TTC549 (cell line): ENCODE measurements around the gene LRRC8D.
"Not testable (repeated sequence)": the region's sequence is repeated elsewhere in the genome, so short reads cannot be mapped to it uniquely, and the experiment has no call there.

Source experiments
- FAIRE-seq: peaks from 2 replicates; lab custom pipeline; 2012; peaks lifted over from hg19 to GRCh38; lab: Jason Lieb, UNC

The LRRC8D gene

DNA sequence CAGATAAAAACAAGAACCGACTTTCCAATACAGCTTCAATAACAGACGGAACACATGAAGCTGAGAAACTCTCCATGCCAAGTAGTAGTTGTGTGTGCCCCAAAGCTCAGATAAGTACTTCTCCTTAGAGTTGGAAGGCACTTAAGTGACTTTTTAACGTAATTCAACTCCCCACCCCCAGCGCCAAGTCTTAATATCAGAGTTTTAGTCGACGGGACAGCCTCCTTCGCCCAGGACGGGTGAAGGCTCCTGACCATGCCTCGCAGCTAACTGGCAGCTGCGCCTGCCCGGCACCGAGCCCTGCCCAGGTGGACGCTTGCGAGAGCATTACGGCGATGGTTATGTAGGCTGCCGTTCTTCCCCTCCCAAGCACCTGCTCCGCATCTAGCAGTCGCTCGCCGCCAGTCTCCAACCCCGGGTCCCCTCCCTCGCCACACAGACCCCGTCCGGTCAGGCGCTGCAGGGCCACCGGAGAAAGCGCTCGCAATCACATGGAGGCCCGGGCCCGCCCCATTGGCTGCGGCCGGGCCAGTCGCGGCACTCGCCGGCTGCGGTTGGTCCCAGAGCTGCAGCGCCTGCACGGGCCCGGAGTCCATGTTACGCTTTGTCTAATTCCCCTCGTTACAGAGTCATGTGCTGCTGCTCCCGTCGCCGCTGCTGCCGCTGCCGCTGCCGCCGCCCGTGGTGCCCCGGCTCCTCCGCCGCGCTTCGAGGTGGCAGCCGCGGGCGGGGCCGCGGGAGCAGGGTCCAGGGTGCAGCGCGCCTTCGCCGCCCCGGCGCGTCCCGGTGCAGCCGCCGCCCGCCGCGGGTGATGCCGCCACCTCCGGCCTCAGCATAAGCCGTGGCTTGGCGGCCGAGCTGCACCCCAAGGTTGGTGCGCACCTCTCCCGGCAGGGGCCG, at the start of gene LRRC8D:
Gene LRRC8D (plus strand): TSS at position 611 of the 900 bp plus-strand sequence. CDS start 112,037 bp downstream, outside the sequence.
- FAIRE-seq: no peak

DNA sequence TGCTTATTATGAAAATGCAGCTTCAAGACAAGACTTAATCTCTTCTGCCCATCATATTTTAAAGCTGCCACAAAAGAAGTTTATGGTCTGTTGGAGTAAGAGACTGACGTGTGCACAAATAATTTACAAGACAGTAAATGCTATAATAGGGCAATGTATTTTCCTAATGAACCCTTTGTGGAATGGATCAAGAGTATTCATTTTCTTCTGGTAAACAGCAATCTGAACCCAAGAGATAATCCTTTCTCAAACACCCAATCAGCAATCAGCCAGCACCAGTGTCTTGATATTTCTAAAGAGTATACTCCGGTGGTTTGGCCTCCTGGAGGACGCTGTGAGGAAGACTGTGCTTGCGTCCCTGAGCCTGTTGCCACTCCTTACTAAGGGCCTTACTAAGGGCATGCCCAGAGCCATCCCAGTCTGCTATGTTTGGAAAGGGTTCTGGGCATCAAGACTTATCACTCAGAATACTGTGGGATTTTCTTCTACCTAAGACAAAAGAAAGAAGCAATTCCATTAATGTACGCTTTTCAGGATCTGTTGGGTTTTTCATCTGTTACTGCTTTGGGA, 48.8 kb upstream of the LRRC8D start:
- no peak for FAIRE-seq

DNA sequence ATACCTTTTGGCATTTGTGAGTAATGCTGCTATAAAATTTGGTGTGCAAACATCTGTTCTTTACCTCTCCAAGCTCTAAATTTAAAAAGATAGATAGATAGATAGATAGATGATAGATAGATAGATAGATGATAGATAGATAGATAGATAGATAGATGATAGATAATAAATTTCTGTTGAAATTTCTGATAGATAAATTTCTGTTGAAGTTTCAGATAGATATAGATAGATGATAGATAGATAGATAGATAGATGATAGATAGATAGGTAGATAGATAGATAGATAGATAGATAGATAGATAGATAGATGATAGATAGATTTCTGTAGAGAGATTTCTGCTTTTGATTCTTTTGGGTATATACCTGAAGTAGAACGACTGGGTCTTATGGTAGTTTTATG, 44.7 kb upstream of the LRRC8D start:
- FAIRE-seq: not testable (repeated sequence)

DNA sequence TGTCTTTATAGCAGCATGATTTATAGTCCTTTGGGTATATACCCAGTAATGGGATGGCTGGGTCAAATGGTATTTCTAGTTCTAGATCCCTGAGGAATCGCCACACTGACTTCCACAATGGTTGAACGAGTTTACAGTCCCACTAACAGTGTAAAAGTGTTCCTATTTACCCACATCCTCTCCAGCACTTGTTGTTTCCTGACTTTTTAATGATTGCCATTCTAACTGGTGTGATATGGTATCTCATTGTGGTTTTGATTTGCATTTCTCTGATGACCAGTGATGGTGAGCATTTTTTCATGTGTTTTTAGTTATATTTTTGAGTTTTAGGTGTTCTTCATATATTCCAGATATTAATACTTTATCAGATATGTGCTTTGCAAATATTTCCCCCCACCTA, 43.6 kb upstream of the LRRC8D start:
- not testable (repeated sequence) for FAIRE-seq

DNA sequence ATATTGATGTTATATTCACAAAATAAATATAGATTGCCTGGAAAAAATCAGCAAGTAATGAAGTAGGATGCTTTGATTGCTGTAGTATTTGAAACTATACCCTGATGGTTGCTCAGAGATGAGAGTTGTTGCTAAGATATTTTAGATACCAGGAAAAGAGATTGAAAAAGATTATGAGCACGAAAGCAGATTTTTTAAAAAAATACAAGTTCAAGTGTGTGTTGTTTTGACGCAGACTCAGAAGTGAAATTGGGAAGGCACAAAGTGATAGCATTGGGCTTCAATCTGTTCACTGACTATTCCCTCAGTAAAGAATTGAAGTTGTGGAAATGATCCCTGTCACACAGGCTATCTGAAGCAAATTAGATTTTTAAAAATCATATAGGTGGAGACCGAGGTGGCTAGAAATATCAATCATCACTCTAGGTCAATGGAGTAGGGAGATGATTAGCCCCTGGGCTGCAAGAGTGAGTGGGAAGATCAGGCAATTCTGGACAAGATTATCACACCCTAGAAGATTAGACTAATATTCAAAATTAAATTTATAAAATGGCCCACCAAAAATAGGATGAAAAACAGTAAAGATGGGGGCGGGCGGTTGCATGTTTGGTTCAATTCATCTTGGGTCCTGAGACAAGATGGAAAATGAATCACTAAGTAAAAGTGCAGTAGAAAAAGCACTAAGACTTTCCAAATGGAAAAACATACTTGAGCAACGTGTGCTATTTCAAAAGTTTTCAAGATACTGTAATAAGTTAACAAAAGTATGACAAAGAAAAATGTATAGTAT, 41.5 kb upstream of the LRRC8D start:
- no peak for FAIRE-seq

DNA sequence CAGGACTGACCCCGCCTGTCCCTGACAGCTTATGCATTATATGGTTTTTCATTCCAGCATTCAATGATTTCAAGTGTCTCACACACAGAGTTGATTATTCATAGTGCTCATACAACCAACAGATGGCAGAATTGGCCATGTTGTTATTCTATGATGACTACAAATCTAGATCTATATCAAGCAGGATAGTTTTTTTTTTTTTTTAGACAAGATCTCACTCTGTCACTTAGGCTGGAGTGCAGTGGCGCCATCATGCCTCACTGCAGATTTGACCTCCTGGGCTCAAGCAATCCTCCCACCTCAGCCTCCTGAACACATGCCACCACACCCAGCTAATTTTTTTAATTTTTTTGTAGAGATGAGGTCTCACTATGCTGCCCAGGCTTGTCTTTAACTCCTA, 40.1 kb upstream of the LRRC8D start:
- no peak for FAIRE-seq

DNA sequence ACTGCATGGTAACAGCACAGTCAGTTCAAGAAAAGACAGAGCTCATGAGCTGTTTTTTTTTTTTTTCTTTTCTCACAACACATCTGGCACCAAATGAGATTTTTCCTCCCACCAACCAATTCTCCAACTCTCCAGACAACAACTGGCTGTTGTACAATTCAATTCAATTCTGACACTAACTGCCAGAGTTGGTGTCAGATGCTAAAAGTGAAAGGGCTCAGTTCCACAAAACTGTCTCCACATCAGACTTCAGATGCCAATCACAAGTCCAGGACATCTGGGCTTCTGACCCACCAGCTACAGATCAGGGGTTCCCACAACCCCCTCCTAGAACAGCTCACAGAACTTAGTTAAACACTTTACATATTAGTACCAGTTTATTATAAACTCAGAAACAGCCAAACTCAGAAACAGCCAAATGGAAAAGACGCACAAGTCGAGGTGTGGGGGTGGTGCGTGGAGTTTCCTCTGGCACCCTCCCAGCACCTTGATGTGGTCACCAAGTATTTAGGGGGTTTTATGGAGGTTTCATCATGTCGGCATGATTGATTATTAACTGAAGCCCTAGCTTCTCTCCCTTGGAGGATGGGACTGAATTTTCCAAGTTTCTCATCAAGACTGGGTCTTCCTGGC, 39.2 kb upstream of the LRRC8D start:
- FAIRE-seq: no peak

DNA sequence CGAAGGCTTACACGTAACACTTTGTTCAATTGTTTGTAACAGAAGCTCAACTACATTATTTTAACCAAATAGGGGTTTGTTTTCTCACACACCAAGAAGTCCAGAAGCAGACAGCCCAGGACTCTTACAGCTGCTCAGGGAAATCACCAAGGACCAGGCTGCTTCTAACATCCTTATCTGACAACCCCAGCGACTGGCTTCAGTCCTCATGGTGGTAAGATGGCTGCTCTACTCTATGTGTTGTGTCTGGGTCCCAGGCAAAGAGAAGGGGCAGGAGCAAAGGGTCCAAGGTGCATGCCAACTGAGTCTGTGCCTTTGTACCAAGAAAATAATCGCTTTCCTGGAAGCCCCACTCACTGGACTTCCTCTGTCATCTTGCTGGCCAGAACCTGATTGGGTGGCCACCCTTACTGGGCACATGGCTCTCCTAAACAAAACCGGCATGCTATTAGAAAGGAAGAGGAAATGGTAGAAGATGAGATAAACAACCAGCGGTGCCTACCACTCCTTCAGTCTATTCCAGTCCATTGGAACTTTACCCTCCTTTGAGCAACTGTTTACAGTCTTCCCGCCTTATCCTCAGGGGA, 34.1 kb upstream of the LRRC8D start:
- FAIRE-seq: no peak

DNA sequence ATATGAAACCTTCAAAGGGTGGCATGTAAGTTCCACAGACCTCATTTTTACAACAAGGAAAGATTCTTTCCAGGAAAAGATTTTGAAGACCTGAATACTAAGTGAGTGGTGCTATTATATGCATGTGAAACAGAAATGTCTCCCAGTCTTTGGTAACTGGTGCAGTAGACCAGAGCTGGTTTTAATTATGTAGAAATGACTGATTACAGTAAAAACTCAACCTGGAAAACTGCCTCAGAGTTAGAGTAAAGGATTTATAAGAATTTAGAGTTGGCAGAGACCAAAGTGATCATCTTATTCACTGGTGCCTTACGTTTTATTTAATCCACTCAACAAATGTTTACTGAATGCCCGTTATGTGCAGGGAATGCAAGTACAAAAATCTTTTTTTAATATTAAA, 30.2 kb upstream of the LRRC8D start:
- FAIRE-seq: no peak

DNA sequence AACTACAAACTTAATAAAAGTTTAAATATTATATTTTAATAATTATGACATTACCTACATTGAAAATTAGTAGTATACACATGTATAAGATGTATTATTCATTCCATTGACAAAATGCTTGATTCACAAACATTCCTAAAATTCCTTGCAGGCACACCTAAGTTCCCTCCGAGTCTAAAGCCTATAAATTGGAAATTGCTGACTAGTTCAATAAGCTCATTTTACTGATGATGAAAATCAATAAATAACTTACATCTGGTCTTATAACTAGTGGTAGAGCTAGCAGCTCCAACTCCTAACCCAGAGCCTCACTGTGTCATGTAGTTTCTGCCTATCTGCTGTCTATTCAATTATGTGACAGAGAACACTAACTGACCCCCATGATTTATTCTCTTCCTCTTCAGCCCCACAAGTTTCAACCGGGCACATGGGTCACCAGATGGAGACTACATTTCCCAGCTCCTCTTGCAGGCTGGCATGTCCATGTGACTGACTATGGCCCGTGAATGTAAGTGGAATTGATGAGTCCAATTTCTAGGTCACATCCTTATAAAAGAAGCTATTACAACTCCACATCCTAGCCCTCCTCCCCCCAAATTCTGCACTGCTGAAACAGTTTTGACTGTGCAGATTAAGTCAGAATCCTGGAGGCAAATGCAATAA, 29.6 kb upstream of the LRRC8D start:
- FAIRE-seq: no peak

DNA sequence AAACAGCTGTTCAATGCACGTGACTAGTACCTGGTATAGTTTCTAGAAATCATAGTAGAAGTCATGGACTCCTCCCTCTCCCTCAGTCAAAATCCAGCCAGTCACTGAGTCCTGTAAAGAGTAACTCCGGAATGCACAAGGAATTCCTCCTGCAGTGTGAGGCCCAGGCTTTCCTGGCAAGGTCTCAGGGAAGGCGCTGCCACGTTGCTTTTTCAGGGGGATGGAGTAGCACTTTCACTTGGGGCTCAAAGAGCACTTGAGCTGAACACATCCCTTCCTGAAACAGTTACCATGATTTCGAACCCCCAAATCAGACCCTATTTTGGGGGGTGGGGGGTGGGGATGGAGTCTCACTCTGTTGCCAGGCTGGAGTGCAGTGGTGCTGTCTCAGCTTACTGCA, 26.4 kb upstream of the LRRC8D start:
- no peak for FAIRE-seq

DNA sequence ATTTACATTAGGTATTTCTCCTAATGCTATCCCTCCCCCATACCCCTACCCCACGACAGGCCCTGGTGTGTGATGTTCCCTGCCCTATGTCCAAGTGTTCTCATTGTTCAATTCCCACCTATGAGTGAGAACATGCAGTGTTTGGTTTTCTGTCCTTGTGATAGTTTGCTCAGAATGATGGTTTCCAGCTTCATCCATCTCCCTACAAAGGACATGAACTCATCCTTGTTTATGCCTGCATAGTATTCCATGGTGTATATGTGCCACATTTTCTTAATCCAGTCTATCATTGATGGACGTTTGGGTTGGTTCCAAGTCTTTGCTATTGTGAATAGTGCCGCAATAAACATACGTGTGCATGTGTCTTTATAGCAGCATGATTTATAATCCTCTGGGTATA, 25.3 kb upstream of the LRRC8D start:
- not testable (repeated sequence) for FAIRE-seq

DNA sequence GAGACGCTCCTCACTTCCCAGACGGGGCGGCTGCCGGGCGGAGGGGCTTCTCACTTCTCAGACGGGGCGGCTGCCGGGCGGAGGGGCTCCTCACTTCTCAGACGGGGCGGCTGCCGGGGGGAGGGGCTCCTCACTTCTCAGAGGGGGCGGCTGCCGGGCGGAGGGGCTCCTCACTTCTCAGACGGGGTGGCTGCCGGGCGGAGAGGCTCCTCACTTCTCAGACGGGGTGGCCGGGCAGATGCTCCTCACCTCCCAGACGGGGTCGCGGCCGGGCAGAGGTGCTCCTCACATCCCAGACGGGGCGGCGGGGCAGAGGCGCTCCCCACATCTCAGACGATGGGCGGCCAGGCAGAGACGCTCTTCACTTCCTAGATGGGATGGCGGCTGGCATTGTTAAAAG, 23.0 kb upstream of the LRRC8D start:
- FAIRE-seq: not testable (repeated sequence)

DNA sequence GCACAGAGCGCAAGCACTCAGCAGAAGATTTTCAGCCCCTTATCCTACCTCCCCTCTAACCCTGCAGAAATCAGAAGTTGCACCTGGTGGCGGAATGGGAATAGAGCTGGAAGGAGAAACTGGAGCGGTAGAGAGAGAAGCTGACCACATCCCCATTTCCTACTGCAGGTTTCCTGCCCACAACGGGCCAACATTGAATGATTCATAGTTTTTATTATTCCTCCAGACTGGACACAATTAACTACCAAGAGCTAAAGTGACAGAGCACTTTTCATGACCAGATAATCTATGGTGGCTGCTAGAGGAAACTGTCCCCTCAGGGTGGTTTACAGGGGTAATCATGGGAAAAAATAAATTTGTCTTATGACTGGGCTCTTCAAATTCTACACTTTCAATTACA, 21.3 kb upstream of the LRRC8D start:
- no peak for FAIRE-seq

DNA sequence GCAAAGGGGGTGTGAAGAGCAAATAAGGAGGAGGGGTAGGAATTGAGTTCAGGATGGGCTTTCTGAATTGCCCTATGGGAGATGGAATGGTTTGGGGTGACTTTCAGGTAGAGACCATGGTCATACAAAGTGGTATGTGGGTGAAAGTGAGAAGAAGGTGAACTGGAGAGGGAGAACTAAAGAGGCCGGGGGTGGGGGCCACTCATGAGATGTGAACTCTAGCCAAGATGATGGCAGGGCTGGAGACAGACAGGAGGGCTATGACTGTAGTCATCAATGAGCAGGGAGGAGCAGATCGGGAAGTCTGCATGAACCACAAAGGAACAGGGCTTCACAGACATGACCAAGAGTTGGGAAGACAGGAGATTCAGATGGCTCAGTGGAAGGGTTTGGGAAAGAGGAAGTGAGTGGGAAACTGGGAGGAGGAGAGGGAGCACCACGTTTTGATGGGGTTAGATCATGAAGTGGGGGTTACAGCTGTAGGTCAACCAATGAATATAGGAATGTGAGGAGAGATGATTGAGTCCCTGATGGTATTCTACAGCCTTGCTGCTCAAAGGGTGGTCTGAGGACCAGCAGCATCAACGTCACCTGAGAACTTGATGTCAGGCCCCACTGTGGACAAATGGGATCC, 20.7 kb upstream of the LRRC8D start:
- FAIRE-seq: no peak

DNA sequence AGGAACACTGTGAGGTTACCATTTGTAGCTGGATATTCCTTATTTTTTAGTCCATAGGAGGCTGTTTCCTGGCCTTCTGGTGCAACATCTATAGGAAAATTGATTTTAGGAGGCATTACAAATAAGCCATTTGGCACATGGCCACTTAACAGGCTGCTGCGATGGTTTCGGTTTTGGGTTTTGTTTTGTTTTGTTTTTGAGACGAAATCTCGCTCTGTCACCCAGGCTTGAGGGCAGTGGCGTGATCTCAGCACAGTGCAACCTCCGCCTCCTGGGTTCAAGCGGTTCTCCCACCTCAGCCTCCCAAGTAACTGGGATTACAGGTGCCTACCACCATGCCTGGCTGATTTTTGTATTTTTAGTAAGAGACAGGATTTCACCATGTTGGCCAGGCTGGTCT, 20.1 kb upstream of the LRRC8D start:
- no peak for FAIRE-seq

DNA sequence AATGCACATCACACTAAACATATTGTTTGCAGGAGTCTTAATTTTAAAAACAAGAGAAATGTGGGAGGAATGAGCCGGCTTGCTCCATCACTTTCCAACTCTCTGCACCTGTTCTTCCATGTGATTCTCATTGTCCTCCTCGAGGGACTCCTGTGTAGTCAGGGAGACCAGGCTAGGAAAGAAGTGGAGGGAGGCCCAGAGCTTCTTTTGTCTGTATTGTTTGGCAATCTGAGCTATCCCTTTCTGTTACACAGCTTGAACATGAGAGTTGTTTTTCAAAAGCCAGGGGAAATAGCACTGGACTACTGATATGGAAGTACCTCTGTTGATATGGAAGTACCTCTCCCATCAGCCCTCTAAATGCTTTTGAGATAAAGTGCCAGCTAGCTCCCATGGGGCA, 18.8 kb upstream of the LRRC8D start:
- FAIRE-seq: no peak

DNA sequence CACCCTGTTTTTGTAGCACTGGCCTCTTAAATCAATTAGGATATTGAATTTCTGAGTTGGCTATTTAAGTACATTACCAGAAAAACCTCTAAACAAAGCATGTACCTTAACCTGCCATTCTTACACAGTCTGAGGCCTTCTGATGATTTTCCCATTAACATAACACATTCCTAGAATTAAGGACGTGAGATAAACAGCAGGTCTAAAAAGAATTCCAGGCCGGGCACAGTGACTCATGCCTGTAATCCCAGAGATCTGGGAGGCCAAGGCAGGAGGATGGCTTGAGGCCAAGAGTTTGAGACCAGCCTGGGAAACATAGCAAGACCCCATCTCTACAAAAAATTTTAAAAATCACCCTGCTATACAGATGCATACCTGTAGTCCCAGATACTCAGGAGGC, 18.0 kb upstream of the LRRC8D start:
- no peak for FAIRE-seq

DNA sequence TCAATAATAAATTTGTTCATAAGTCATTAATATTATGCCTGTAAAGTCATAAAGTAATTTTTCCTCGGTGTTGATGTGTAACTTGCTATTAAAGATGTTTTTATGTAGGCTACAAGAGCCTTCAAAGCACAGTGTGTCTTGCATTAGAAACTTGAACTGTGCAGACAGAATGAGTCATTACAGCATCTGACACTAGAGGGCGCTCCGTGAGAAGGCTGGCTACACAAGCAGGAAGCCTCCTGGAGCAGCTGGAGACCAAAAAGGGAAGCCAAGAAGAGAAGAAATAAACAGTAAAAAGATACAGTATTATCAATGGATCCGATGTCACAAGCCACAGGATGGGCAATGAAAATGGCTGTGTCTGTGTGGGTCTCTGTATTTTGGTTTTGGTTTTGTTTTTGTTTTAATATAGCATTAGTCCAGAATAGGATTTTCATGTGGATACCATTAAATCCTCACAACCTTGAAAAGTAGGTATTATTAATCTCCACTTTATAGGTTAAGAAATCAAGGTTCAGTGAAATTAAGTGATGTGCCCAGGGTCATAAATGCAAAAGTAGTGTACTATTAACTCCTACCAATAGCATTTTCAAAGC, 16.1 kb upstream of the LRRC8D start:
- FAIRE-seq: peak; percentile 88

DNA sequence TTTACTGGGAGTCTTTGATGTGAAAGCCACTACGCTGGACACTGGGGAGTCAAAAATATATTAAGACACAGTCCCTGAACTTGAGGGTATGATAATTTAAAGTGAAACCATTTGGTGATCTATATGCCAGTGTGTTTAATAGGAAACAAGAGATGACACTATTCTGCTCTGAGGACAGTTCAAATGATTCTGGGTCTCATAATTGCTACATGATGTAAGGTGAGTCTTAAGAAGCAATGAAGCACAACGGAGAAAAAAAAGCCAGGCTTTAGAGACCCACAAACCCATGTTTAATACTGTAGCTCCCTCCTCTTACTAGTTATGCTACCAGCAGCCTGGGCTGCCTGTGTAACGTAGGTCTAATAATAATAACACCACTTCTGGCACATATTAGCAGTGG, 14.2 kb upstream of the LRRC8D start:
- FAIRE-seq: no peak

DNA sequence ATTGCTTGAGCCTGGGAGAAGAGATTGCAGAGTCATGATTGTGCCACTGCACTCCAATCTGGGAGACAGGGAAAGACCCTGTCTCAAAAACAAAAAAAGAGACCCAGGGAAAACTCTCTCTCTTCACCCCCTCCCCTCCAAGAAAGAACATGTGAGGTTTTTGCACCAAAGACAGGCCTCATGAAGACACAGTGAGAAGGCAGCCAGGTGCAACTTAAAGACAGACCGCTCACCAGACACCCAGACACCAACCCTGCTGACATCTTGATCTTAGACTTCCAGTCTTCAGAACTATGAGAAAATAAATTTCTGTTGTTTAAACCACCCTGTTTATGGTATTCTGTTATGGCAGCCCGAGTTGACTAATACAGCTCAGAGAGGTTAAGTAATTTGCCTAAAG, 13.3 kb upstream of the LRRC8D start:
- no peak for FAIRE-seq
